CD4-positive, alpha-beta T cell (primary cell): ENCODE data around the gene PPP2R3A. TPM values are rescaled to one million over a fixed set of nuclear protein-coding genes. Genes with fewer than 3 reads are reported as not detected.

Experiments used
- ATAC-seq: fragments of 200-7000 bp; cut with Tn5 transposase; one replicate; pipeline ENCODE4 v1.10.0; 2022; ENCODE audit warnings: mild to moderate bottlenecking; ENCODE audit not compliant: poor library complexity
- CTCF ChIA-PET: fragments of 350-600 bp; sonication (Branson Sonifier 250); formaldehyde crosslinking; loops from one replicate; lab custom pipeline; 2021; ENCODE audit warnings: antibody characterized with exemption, inconsistent platforms; lab: Charles Lee
- POLR2A ChIA-PET: fragments of 350-600 bp; sonication (Branson Sonifier 250); formaldehyde crosslinking; loops from one replicate; lab custom pipeline; 2021; ENCODE audit warnings: antibody characterized with exemption, inconsistent platforms; lab: Charles Lee
- DNase-seq, 14 experiments: peaks; one replicate each; pipeline ENCODE4 v3.0.0-alpha.2; 2013 to 2020; ENCODE audit warnings: mixed read lengths in 2 of 14
- H3K27ac ChIP-seq, 2 donors: one replicate each; pipeline versions ENCODE4 v1.5.1 to v1.7.0; 2013; ENCODE audit warnings: low read length in 2 of 2, low read depth in 1 of 2, mild to moderate bottlenecking in 1 of 2
- H3K27me3 ChIP-seq, 2 experiments: 1 replicate in 1 of 2; 2 replicates in 1 of 2; pipeline versions ENCODE4 v1.6.1 to v1.7.0; 2013; ENCODE audit warnings: low read length in 2 of 2, control low read depth in 1 of 2, mild to moderate bottlenecking in 1 of 2, moderate library complexity in 1 of 2; ENCODE audit not compliant: insufficient read depth in 2 of 2, control insufficient read depth in 1 of 2
- H3K36me3 ChIP-seq: one replicate; pipeline ENCODE4 v1.6.1; 2013; ENCODE audit warnings: low read length, control low read depth; ENCODE audit not compliant: insufficient read depth
- H3K4me1 ChIP-seq: one replicate; pipeline ENCODE4 v1.6.1; 2013; ENCODE audit warnings: low read length, control low read depth; ENCODE audit not compliant: insufficient read depth
- H3K4me3 ChIP-seq: one replicate; pipeline ENCODE4 v1.5.1; 2013; ENCODE audit warnings: mild to moderate bottlenecking, low read length, moderate library complexity
- H3K9me3 ChIP-seq, 2 experiments: 1 replicate in 1 of 2; 2 replicates in 1 of 2; pipeline versions ENCODE4 v1.6.1 to v1.7.0; 2013; ENCODE audit warnings: low read length in 2 of 2, mild to moderate bottlenecking in 2 of 2, control low read depth in 1 of 2, moderate library complexity in 1 of 2; ENCODE audit not compliant: control insufficient read depth in 1 of 2, insufficient read depth in 1 of 2
- H3K27ac Mint-ChIP-seq: one replicate; pipeline ENCODE4 v1.8.0; 2020; ENCODE audit warnings: mixed read lengths
- H3K27me3 Mint-ChIP-seq: one replicate; pipeline ENCODE4 v1.8.0; 2021; ENCODE audit warnings: mixed read lengths
- H3K36me3 Mint-ChIP-seq: one replicate; pipeline ENCODE4 v1.8.0; 2021; ENCODE audit warnings: low read depth, mixed read lengths
- H3K4me1 Mint-ChIP-seq: one replicate; pipeline ENCODE4 v1.8.0; 2021; ENCODE audit warnings: low read depth, mixed read lengths
- H3K4me3 Mint-ChIP-seq: one replicate; pipeline ENCODE4 v1.8.0; 2020; ENCODE audit warnings: mild to moderate bottlenecking, mixed read lengths
- H3K9me3 Mint-ChIP-seq: one replicate; pipeline ENCODE4 v1.8.0; 2020; ENCODE audit warnings: mixed read lengths
- CTCF ChIP-seq: fragments of 200-600 bp; IDR thresholded peaks from one replicate; pipeline ENCODE4 v1.8.0; 2022; ENCODE audit warnings: antibody characterized with exemption, mild to moderate bottlenecking
- intact Hi-C, 2 experiments: fragments of 100-400 bp; cut with DNase I in 1 of 2; cut with micrococcal nuclease in 1 of 2; formaldehyde crosslinking; loops; one replicate each; pipeline versions ENCODE4 v1.15.1 to v1.9.0; 2023 to 2025; cut with DNase I, micrococcal nuclease
- total RNA-seq, 174 experiments: library from RNA in 2 of 174; stranded (reverse) in 2 of 174; gene quantifications; one replicate each; pipeline ENCODE4 v1.2.3 and lab custom pipeline; 2021 to 2026

Gene PPP2R3A
- total RNA-seq, 2 experiments from 2014 or later, result 0.14 to 0.31 TPM

GRCh38 chr3:135917076-135917475 is 48.5 kb upstream of the PPP2R3A start:
- Histone ChIP-seq H3K9me3 (no peaks in the 10 kb centered on the region), H3K27ac (no peak overlapping the region)
- TF ChIP-seq CTCF, result no peak

GRCh38 chr3:135917927-135918597 is 47.5 kb upstream of the PPP2R3A start:
- Mint-ChIP-seq H3K4me3 (no peak overlapping the region), H3K9me3 (no peaks in the 10 kb centered on the region), H3K36me3 (no peaks in the 10 kb centered on the region), H3K4me1 (no peaks in the 10 kb centered on the region), H3K27me3 (peaks cover 17% of the 10 kb centered on the region), H3K27ac (no peak overlapping the region)
- no peak for DNase-seq
- TF ChIP-seq CTCF, result no peak
- Histone ChIP-seq H3K4me3 (no peak overlapping the region), H3K27me3 (peaks cover 0 to 3% of the 10 kb centered on the region in 2 experiments), H3K27ac (no peak overlapping the region), H3K9me3 (no peaks in the 10 kb centered on the region), H3K4me1 (no peaks in the 10 kb centered on the region), H3K36me3 (no peaks in the 10 kb centered on the region)
- CTCF ChIA-PET, result no interaction called here
- POLR2A ChIA-PET, result no interaction called here
- intact Hi-C loops, result no loop called here
- ATAC-seq, result no peak

More at GRCh38 chr3:135917076-135917475, 48.5 kb upstream of the PPP2R3A start:
- peaks cover 0 to 3% of the 10 kb centered on the region in 2 experiments for H3K27me3 ChIP-seq
- CTCF ChIA-PET, result no interaction called here
- POLR2A ChIA-PET, result no interaction called here
- Mint-ChIP-seq H3K4me1 (no peaks in the 10 kb centered on the region), H3K27me3 (peaks cover 17% of the 10 kb centered on the region), H3K9me3 (no peaks in the 10 kb centered on the region), H3K4me3 (no peak overlapping the region), H3K36me3 (no peaks in the 10 kb centered on the region), H3K27ac (no peak overlapping the region)
- no peak for DNase-seq
- intact Hi-C loops, result no loop called here
- H3K4me1 ChIP-seq, result no peaks in the 10 kb centered on the region
- no peak for ATAC-seq
- no peak overlapping the region for H3K4me3 ChIP-seq
- H3K36me3 ChIP-seq, result no peaks in the 10 kb centered on the region

- Mint-ChIP-seq H3K27me3 (peaks cover 17% of the 10 kb centered on the region), H3K4me1 (no peaks in the 10 kb centered on the region), H3K9me3 (no peaks in the 10 kb centered on the region), H3K27ac (no peak overlapping the region), H3K4me3 (no peak overlapping the region), H3K36me3 (no peaks in the 10 kb centered on the region)
- Histone ChIP-seq H3K27ac (no peak overlapping the region), H3K27me3 (peaks cover 0 to 3% of the 10 kb centered on the region in 2 experiments), H3K4me1 (no peaks in the 10 kb centered on the region), H3K4me3 (no peak overlapping the region), H3K9me3 (no peaks in the 10 kb centered on the region), H3K36me3 (no peaks in the 10 kb centered on the region)
- intact Hi-C loops, result no loop called here
- CTCF ChIA-PET, result no interaction called here
- DNase-seq, result no peak
- ATAC-seq, result no peak
- no peak for TF ChIP-seq CTCF
- POLR2A ChIA-PET, result no interaction called here
These were observed 46.9 kb upstream of the PPP2R3A start for GRCh38 chr3:135918600-135918999.
